Measurements from ENCODE around the gene BBS7.

Gene BBS7

GRCh38 chr4:121799867-121800501 lies 70.3 kb downstream of the BBS7 start:
- no peak overlapping the region for H3K4me3 ChIP-seq (ENCODE audit: control insufficient read depth, low read depth, low read length)
- DNase-seq (ENCODE audit: low read depth) = no peak
- no peak for TF ChIP-seq CTCF (conservative IDR thresholded peaks at IDR 0.05; ENCODE audit: control insufficient read depth, insufficient read depth, low read depth, low read length)

GRCh38 chr4:121799208-121799823 lies 71.0 kb downstream of the BBS7 start:
- no peak for TF ChIP-seq CTCF (conservative IDR thresholded peaks at IDR 0.05; ENCODE audit: control insufficient read depth, insufficient read depth, low read depth, low read length)
- DNase-seq (ENCODE audit: low read depth) = no peak
- no peak overlapping the region for H3K4me3 ChIP-seq (ENCODE audit: control insufficient read depth, low read depth, low read length)

- no peak overlapping the region for H3K4me3 ChIP-seq (ENCODE audit: control insufficient read depth, low read depth, low read length)
- DNase-seq (ENCODE audit: low read depth) = no peak
- no peak for TF ChIP-seq CTCF (conservative IDR thresholded peaks at IDR 0.05; ENCODE audit: control insufficient read depth, insufficient read depth, low read depth, low read length)
These were observed 74.0 kb downstream of the BBS7 start for GRCh38 chr4:121796283-121796682.

GRCh38 chr4:121794505-121795188 lies 75.6 kb downstream of the BBS7 start:
- no peak for DNase-seq (ENCODE audit: low read depth)
- no peak overlapping the region for H3K4me3 ChIP-seq (ENCODE audit: control insufficient read depth, low read depth, low read length)
- TF ChIP-seq CTCF (conservative IDR thresholded peaks at IDR 0.05; ENCODE audit: control insufficient read depth, insufficient read depth, low read depth, low read length) = no peak

GRCh38 chr4:121792966-121793365 lies 77.3 kb downstream of the BBS7 start:
- H3K4me3 ChIP-seq (ENCODE audit: control insufficient read depth, low read depth, low read length) = no peak overlapping the region
- no peak for DNase-seq (ENCODE audit: low read depth)
- TF ChIP-seq CTCF (conservative IDR thresholded peaks at IDR 0.05; ENCODE audit: control insufficient read depth, insufficient read depth, low read depth, low read length) = no peak

- TF ChIP-seq CTCF (conservative IDR thresholded peaks at IDR 0.05; ENCODE audit: control insufficient read depth, insufficient read depth, low read depth, low read length) = no peak
- peak; percentile 72 for DNase-seq (ENCODE audit: low read depth)
- H3K4me3 ChIP-seq (ENCODE audit: control insufficient read depth, low read depth, low read length) = no peak overlapping the region
These were observed 78.8 kb downstream of the BBS7 start for GRCh38 chr4:121791481-121791880.

Data from fibroblast of mammary gland (primary cell).